Smooth muscle cell (in vitro differentiated cells): ENCODE measurements around the gene PCDHB14. TPM values are rescaled to one million over a fixed set of nuclear protein-coding genes. Genes with fewer than 3 reads are reported as not detected.
A peak's percentile ranks its signal among the peaks of the same experiment; 100 is the strongest.
"Not testable (repeated sequence)": the region's sequence is repeated elsewhere in the genome, so short reads cannot be mapped to it uniquely, and the experiment has no call there.

ENCODE experiments used
- DNase-seq: peaks from one replicate; lab custom pipeline; 2025; ENCODE audit not compliant: unreplicated experiment; lab: John Stamatoyannopoulos, UW
- H2AFZ ChIP-seq: fragments of 200-600 bp; sonication (generic); 2 replicates; pipeline ENCODE4 v1.6.0; 2016; ENCODE audit warnings: antibody characterized with exemption, low read depth, mild to moderate bottlenecking
- H3F3A ChIP-seq: fragments of 200-600 bp; sonication (generic); 2 replicates; pipeline ENCODE4 v1.6.0; 2017; ENCODE audit warnings: antibody characterized with exemption, low read depth
- H3K27ac ChIP-seq: fragments of 200-600 bp; sonication (generic); 2 replicates; pipeline ENCODE4 v1.5.1; 2016; ENCODE audit warnings: low read depth, mild to moderate bottlenecking
- H3K27me3 ChIP-seq: fragments of 200-600 bp; sonication (generic); 2 replicates; pipeline ENCODE4 v1.6.1; 2016; ENCODE audit warnings: low read depth, mild to moderate bottlenecking
- H3K36me3 ChIP-seq: fragments of 200-600 bp; sonication (generic); 2 replicates; pipeline ENCODE4 v1.5.1; 2016; ENCODE audit warnings: low read depth
- H3K4me1 ChIP-seq: fragments of 200-600 bp; sonication (generic); 2 replicates; pipeline ENCODE4 v1.5.1; 2016; ENCODE audit warnings: low read depth
- H3K4me2 ChIP-seq: fragments of 200-600 bp; sonication (generic); 2 replicates; pipeline ENCODE4 v1.6.0; 2016; ENCODE audit warnings: mild to moderate bottlenecking
- H3K4me3 ChIP-seq: fragments of 200-600 bp; sonication (generic); 2 replicates; pipeline ENCODE4 v1.5.1; 2016; ENCODE audit warnings: mild to moderate bottlenecking
- H3K79me2 ChIP-seq: fragments of 200-600 bp; sonication (generic); 2 replicates; pipeline ENCODE4 v1.6.0; 2016; ENCODE audit warnings: low read depth, mild to moderate bottlenecking
- H3K9ac ChIP-seq: fragments of 200-600 bp; sonication (generic); 2 replicates; pipeline ENCODE4 v1.6.0; 2016; ENCODE audit warnings: low read depth
- H3K9me3 ChIP-seq: fragments of 200-600 bp; sonication (generic); replicated peaks from 2 replicates; pipeline ENCODE4 v1.5.1; 2016; ENCODE audit warnings: low read depth
- H4K20me1 ChIP-seq: fragments of 200-600 bp; sonication (generic); 2 replicates; pipeline ENCODE4 v1.6.0; 2016; ENCODE audit warnings: low read depth
- CTCF ChIP-seq: fragments of 200-600 bp; sonication (generic); IDR thresholded peaks from 2 replicates; pipeline ENCODE4 v1.5.1; 2017; ENCODE audit warnings: borderline replicate concordance, mild to moderate bottlenecking, antibody characterized with exemption; ENCODE audit not compliant: insufficient read depth, poor library complexity, severe bottlenecking
- WGBS: methylation state at CpG from one replicate; pipeline ENCODE4 v1.1.7; 2016; ENCODE audit warnings: low lambda C conversion rate; 5-methylcytosine and 5-hydroxymethylcytosine counted together
- polyA plus RNA-seq: library from polyadenylated mRNA; unstranded; fragments of >200 nt; fragmentation: Nextera tagmentation; extraction: Ambion mirVana; gene quantifications from 2 replicates; pipeline ENCODE4 v1.2.1, GENCODE V29; 2016
- total RNA-seq: library from RNA; depleted of rRNA; stranded (reverse); fragments of >200 nt; gene quantifications from 2 replicates; pipeline ENCODE4 v1.2.3, GENCODE V29; 2014

PCDHB14 gene
- total RNA-seq (7.8 and 9.1 TPM in 2 replicates), polyA plus RNA-seq (2.6 and 4.6 TPM in 2 replicates)

GRCh38 chr5:141223112-141223783, at the start of gene PCDHB14:
PCDHB14 (plus strand) TSS chr5:141223343; CDS start chr5:141223506, 163 bp downstream.
- no peaks in the 10 kb centered on the region for H3K79me2 ChIP-seq
- no peaks in the 10 kb centered on the region for H3F3A ChIP-seq
- no peak within 1 kb of the TSS for H3K9ac ChIP-seq
- peak; percentile 25 for TF ChIP-seq CTCF
- peaks cover 8% of the 10 kb centered on the region for H3K4me1 ChIP-seq
- no peak for DNase-seq
- H2AFZ ChIP-seq: peak within 1 kb of the TSS; percentile 24
- no peaks in the 10 kb centered on the region for H3K27me3 ChIP-seq
- no peak within 1 kb of the TSS for H3K27ac ChIP-seq
- peak within 1 kb of the TSS; percentile 74 for H3K4me2 ChIP-seq
- peaks cover 3% of the 10 kb centered on the region for H3K9me3 ChIP-seq
- H3K4me3 ChIP-seq: peak within 1 kb of the TSS; percentile 34
- H3K36me3 ChIP-seq: no peaks in the 10 kb centered on the region
- no peaks in the 10 kb centered on the region for H4K20me1 ChIP-seq
- WGBS: 47% methylated on average over 15 of the region's 15 CpGs

GRCh38 chr5:141174291-141175104, 48.6 kb upstream of the PCDHB14 start:
- H2AFZ ChIP-seq, H3K36me3 ChIP-seq, H3K27ac ChIP-seq, H3K4me2 ChIP-seq, H3K4me1 ChIP-seq, H3F3A ChIP-seq, H3K4me3 ChIP-seq, H3K9ac ChIP-seq, H4K20me1 ChIP-seq, H3K79me2 ChIP-seq, H3K27me3 ChIP-seq, DNase-seq, H3K9me3 ChIP-seq: not testable (repeated sequence)
- 95% methylated on average over 69 of the region's 79 CpGs for WGBS

- no peaks in the 10 kb centered on the region for H3K4me1 ChIP-seq
- no peak overlapping the region for H3K4me3 ChIP-seq
- no peak for TF ChIP-seq CTCF
- WGBS: 95% methylated on average over 1 of the region's 1 CpG
- no peak overlapping the region for H3K27ac ChIP-seq
- no peak overlapping the region for H3K9ac ChIP-seq
- no peak overlapping the region for H3K4me2 ChIP-seq
- no peak overlapping the region for H2AFZ ChIP-seq
- H3F3A ChIP-seq: no peaks in the 10 kb centered on the region
- no peak for DNase-seq
- no peaks in the 10 kb centered on the region for H3K9me3 ChIP-seq
- no peaks in the 10 kb centered on the region for H4K20me1 ChIP-seq
- H3K36me3 ChIP-seq: no peaks in the 10 kb centered on the region
- H3K79me2 ChIP-seq: no peaks in the 10 kb centered on the region
- no peaks in the 10 kb centered on the region for H3K27me3 ChIP-seq
Measured at GRCh38 chr5:141175933-141176332, 47.2 kb upstream of the PCDHB14 start.

GRCh38 chr5:141177577-141178191, 45.5 kb upstream of the PCDHB14 start, which contains the start of gene PCDHB8:
PCDHB8 (plus strand) TSS chr5:141177790; CDS start chr5:141178035, 245 bp downstream.
- not testable (repeated sequence) for H2AFZ ChIP-seq, DNase-seq, H3K4me1 ChIP-seq, H3K27me3 ChIP-seq, H3K4me3 ChIP-seq, H3K36me3 ChIP-seq, H3K9me3 ChIP-seq, H3F3A ChIP-seq, H3K79me2 ChIP-seq, H3K4me2 ChIP-seq, H3K9ac ChIP-seq, H3K27ac ChIP-seq, H4K20me1 ChIP-seq
- 65% methylated on average over 18 of the region's 18 CpGs for WGBS

GRCh38 chr5:141179371-141179770, 43.8 kb upstream of the PCDHB14 start:
- H3K9ac ChIP-seq, H3K4me3 ChIP-seq, H3K27ac ChIP-seq, H3K79me2 ChIP-seq, H3K27me3 ChIP-seq, H3K9me3 ChIP-seq, DNase-seq, H3K36me3 ChIP-seq, H3F3A ChIP-seq, H3K4me1 ChIP-seq, H2AFZ ChIP-seq, H3K4me2 ChIP-seq, H4K20me1 ChIP-seq: not testable (repeated sequence)
- WGBS: 97% methylated on average over 34 of the region's 39 CpGs

GRCh38 chr5:141179876-141180275, 43.3 kb upstream of the PCDHB14 start:
- not testable (repeated sequence) for H3K9ac ChIP-seq, DNase-seq, H3F3A ChIP-seq, H3K27ac ChIP-seq, H3K27me3 ChIP-seq, H3K4me3 ChIP-seq, H4K20me1 ChIP-seq, H2AFZ ChIP-seq, H3K4me2 ChIP-seq, H3K79me2 ChIP-seq, H3K36me3 ChIP-seq, H3K9me3 ChIP-seq, H3K4me1 ChIP-seq
- 94% methylated on average over 27 of the region's 32 CpGs for WGBS
